Vein endothelial cell (primary cell): ENCODE results near the gene OR2B2. TPM values are rescaled to one million over a fixed set of nuclear protein-coding genes. Genes with fewer than 3 reads are reported as not detected.

ENCODE experiments used
- small RNA-seq: library from RNA; depleted of rRNA; stranded (forward); fragments of <200 nt; gene quantifications from one replicate; pipeline ENCODE3, GENCODE V24; 2012
- total RNA-seq: library from RNA; depleted of rRNA; stranded (reverse); fragments of >200 nt; gene quantifications from 2 replicates; pipeline ENCODE4 v1.2.3, GENCODE V29; 2012

OR2B2 gene
- total RNA-seq, result not detected in 2 replicates

DNA sequence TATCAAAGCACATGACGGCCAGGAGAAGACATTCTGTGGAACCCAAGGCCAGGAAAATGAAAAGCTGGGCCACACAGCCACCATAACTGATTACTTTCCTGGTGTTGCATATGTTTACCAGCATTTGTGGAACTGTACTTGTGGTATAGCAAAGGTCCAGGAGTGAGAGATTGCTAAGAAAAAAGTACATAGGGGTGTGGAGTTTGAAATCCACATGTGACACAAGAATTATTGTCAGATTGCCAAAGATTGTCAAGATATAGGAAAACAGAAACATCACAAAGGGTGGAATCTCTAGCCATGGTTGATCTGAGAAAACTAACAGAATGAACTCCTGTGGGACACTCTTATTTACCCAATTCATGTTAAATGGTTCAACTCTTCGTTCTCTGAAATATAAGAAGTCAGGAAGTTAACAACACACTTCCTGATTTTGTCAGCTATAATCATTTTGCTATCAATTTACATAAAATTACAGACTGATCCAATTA is at the start of gene OR2B2:
OR2B2 (minus strand) TSS at position 441 of the 491 bp plus-strand sequence; CDS start at position 364, 77 bp downstream.

DNA sequence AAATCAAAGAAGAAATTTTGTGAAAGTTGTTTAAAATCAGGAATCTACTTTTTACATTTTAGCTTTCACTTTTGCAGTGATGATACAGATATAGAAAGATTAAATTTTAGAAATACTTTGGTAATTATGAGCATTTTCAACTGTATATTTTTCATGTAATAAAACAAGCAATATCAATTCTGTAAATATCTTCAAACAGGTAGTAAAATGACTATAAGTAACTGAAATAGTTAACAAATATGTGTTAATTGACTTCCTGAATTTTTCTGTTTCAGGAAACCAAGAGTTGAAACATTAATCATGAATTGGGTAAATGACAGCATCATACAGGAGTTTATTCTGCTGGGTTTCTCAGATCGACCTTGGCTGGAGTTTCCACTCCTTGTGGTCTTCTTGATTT is 44.7 kb upstream of the OR2B2 start, which contains the start of gene OR2B6:
OR2B6 (plus strand) TSS at position 301 of the 400 bp plus-strand sequence; CDS start at position 301, 0 bp downstream.

Small RNA genes lying within 50 kb of the gene (small RNA-seq; reads per million reads assigned to genes)
- gene RNU7-26P, result not detected

Other genes with a start within 250 kb of the OR2B2 start
- gene OR2B6, start 44.8 kb upstream of the OR2B2 start, total RNA-seq, result not detected in 2 replicates
- under 0.01 and 0.67 TPM in 2 replicates for gene ZNF165, start 168.2 kb upstream of the OR2B2 start, total RNA-seq
- 8.2 and 11.1 TPM in 2 replicates for gene ZSCAN16, start 212.2 kb upstream of the OR2B2 start, total RNA-seq
- 19.9 and 20.9 TPM in 2 replicates for gene ZKSCAN8, start 229.5 kb upstream of the OR2B2 start, total RNA-seq